ENCODE results near the gene ANG. TPM values are rescaled to one million over a fixed set of nuclear protein-coding genes. Genes with fewer than 3 reads are reported as not detected.
"Not testable (repeated sequence)": the region's sequence is repeated elsewhere in the genome, so short reads cannot be mapped to it uniquely, and the experiment has no call there.

Gene ANG
- total RNA-seq, 1 experiment from 2014 or later, result 1.7 TPM

DNA sequence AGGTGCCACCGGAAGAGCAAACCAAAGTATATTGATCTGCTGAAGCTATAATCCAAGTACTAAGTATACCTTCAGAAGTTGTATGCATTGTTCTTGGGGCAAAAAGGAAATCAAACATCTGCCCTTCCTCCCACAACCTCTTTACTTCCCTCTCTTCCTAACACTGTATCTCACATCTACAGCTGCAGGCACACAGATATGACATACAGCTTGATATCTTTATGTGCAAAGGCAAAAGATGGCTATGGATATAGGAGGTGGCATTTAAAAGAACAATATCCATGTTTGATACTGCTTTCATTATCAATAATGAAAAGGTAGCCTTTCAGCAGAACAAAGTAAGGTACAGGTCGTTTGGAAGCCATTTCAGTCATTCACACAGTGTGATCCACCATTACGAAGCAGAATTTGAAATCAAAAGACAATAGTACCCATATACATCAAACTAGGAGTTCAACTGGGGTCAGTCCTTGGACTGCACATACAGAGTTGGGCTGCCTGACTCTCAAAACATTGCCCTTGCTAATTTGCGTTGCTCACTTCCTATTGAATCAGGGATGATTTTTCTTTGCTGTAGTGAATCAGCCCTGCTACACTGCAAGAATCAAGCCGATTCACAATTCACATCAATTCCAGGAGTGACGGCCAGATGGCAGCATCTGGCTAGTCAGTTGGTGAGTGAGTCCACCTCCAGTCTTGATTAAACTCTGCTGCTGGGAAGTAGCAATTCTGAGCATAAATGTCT lies 8.9 kb downstream of the ANG start:
- Mint-ChIP-seq H3K4me3 (ENCODE audit: unreplicated experiment) (no peak overlapping the region), H3K9me3 (ENCODE audit: unreplicated experiment) (no peaks in the 10 kb centered on the region), H3K4me1 (ENCODE audit: insufficient read depth, unreplicated experiment) (no peaks in the 10 kb centered on the region), H3K36me3 (ENCODE audit: insufficient read depth, unreplicated experiment) (no peaks in the 10 kb centered on the region), H3K27me3 (ENCODE audit: insufficient read depth, unreplicated experiment) (no peaks in the 10 kb centered on the region), H3K27ac (ENCODE audit: low read depth, unreplicated experiment) (no peak overlapping the region)
- intact Hi-C loops (cut with micrococcal nuclease), result loop anchor here (1.0 kb wide), 3 partner anchors 158 to 343 kb away; no protein-coding TSS in a partner anchor
- TF ChIP-seq, protein P1, sequence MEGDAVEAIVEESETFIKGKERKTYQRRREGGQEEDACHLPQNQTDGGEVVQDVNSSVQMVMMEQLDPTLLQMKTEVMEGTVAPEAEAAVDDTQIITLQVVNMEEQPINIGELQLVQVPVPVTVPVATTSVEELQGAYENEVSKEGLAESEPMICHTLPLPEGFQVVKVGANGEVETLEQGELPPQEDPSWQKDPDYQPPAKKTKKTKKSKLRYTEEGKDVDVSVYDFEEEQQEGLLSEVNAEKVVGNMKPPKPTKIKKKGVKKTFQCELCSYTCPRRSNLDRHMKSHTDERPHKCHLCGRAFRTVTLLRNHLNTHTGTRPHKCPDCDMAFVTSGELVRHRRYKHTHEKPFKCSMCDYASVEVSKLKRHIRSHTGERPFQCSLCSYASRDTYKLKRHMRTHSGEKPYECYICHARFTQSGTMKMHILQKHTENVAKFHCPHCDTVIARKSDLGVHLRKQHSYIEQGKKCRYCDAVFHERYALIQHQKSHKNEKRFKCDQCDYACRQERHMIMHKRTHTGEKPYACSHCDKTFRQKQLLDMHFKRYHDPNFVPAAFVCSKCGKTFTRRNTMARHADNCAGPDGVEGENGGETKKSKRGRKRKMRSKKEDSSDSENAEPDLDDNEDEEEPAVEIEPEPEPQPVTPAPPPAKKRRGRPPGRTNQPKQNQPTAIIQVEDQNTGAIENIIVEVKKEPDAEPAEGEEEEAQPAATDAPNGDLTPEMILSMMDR (IDR thresholded peaks at IDR 0.05; ENCODE audit: unreplicated experiment), result peak; percentile 73
- DNase-seq (ENCODE audit: unreplicated experiment), result peak; percentile 78
- ChIA-PET CTCF (interaction anchor here (0.5 to 6.2 kb wide), 39 partner anchors 10 to 485 kb away, joined by 3 to 121 read pairs (median 5); partner anchors contain the start of gene SLC39A2), POLR2A (interaction anchor here (0.6 to 1.4 kb wide), 2 partner anchors 15 to 1401 kb away, joined by 3 to 6 read pairs; no protein-coding TSS in a partner anchor)
- no TSS peak for BruUV-seq (replicated peaks)

DNA sequence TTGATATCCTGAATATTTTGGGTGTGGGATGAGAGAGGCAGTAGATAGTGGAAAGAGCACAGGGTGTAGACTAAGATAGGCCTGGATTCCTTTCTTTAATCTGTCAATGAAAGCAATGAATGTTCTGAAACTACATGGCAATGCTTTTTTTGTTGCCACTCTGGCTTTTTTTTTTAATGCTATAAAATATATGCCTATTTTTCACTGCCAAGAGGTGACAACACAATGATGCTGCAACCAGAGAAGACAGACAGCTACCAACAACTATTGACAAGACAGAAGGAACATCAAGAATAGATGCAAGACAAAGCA lies 9.4 kb downstream of the ANG start:
- Mint-ChIP-seq H3K36me3 (ENCODE audit: insufficient read depth, unreplicated experiment) (no peaks in the 10 kb centered on the region), H3K4me3 (ENCODE audit: unreplicated experiment) (no peak overlapping the region), H3K4me1 (ENCODE audit: insufficient read depth, unreplicated experiment) (no peaks in the 10 kb centered on the region), H3K27me3 (ENCODE audit: insufficient read depth, unreplicated experiment) (no peaks in the 10 kb centered on the region), H3K27ac (ENCODE audit: low read depth, unreplicated experiment) (no peak overlapping the region), H3K9me3 (ENCODE audit: unreplicated experiment) (no peaks in the 10 kb centered on the region)
- no TSS peak for BruUV-seq (replicated peaks)
- ChIA-PET POLR2A (interaction anchor here (0.7 kb wide), 1 partner anchor 13 kb away, joined by 3 read pairs; no protein-coding TSS in a partner anchor), CTCF (interaction anchor here (0.6 to 6.2 kb wide), 31 partner anchors 10 to 800 kb away, joined by 3 to 121 read pairs (median 4); no protein-coding TSS in a partner anchor)
- intact Hi-C loops (cut with micrococcal nuclease), result no loop called here
- no peak for DNase-seq (ENCODE audit: unreplicated experiment)
- TF ChIP-seq, protein P1 (IDR thresholded peaks at IDR 0.05; ENCODE audit: unreplicated experiment), result no peak

DNA sequence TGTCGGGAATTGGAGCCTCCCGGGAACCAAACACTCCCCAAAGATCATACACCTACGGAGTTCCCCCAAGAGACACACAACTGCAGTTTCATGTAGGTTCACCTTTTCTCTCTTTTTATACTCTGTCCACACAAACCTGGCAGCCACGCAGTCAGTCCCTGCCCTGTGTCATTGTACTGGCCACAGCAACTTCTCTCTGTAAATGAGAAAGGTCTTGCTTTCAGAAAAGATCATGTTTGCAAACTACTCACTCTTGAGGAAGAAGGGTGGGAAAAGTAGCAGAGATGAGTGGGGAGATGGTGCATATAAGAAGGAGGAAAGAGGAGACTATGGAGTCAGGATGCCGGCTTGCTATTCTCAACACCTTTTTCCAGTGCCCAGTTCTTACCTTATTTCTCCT lies 10.4 kb downstream of the ANG start:
- H3K27ac Mint-ChIP-seq (ENCODE audit: low read depth, unreplicated experiment), result no peak overlapping the region
- ChIA-PET POLR2A (no interaction called here), CTCF (interaction anchor here (0.6 to 6.2 kb wide), 20 partner anchors 9 to 365 kb away, joined by 3 to 121 read pairs (median 4); no protein-coding TSS in a partner anchor)
- H3K4me1 Mint-ChIP-seq (ENCODE audit: insufficient read depth, unreplicated experiment), result no peaks in the 10 kb centered on the region
- no peaks in the 10 kb centered on the region for H3K9me3 Mint-ChIP-seq (ENCODE audit: unreplicated experiment)
- TF ChIP-seq, protein P1 (IDR thresholded peaks at IDR 0.05; ENCODE audit: unreplicated experiment), result no peak
- H3K27me3 Mint-ChIP-seq (ENCODE audit: insufficient read depth, unreplicated experiment), result no peaks in the 10 kb centered on the region
- intact Hi-C loops (cut with micrococcal nuclease), result no loop called here
- no TSS peak for BruUV-seq (replicated peaks)
- H3K4me3 Mint-ChIP-seq (ENCODE audit: unreplicated experiment), result no peak overlapping the region
- no peak for DNase-seq (ENCODE audit: unreplicated experiment)
- H3K36me3 Mint-ChIP-seq (ENCODE audit: insufficient read depth, unreplicated experiment), result no peaks in the 10 kb centered on the region

DNA sequence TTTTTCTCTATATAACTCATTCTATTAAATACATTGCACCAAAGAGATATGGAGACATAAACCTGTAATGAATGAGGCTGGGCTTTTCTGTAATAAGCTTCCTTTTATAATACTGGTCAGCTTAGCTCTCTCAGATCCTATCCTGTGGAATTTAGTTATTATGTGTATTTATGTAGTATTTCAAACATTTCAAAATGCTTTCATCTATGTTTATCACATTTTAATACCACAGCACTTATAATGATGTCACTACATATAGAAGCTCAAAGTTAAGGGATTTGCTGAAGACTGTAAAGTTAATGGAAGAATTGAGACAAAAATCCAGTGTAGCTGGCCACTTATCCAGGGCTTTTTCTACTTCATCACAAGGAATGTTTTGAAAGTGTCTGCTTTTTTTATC lies 11.4 kb downstream of the ANG start:
- H3K4me1 Mint-ChIP-seq (ENCODE audit: insufficient read depth, unreplicated experiment), result no peaks in the 10 kb centered on the region
- intact Hi-C loops (cut with micrococcal nuclease), result no loop called here

DNA sequence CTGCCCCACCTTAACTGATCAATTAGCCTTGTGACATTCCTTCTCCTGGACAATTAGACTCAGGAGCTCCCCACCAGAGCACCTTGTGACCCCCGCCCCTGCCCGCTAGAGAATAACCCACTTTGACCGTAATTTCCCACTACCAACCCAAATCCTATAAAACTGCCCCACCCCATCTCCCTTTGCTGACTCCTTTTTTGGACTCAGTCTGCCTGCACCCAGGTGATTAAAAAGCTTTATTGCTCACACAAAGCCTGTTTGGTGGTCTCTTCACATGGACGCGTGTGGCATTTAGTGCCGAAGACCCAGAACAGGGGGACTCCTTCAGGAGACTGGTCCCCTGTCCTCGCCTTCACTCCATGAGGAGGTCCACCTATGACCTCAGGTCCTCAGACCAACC lies 12.4 kb downstream of the ANG start:
- POLR2A ChIA-PET; BruUV-seq (replicated peaks); H3K27ac Mint-ChIP-seq (ENCODE audit: low read depth, unreplicated experiment); H3K36me3 Mint-ChIP-seq (ENCODE audit: insufficient read depth, unreplicated experiment); H3K4me3 Mint-ChIP-seq (ENCODE audit: unreplicated experiment); H3K4me1 Mint-ChIP-seq (ENCODE audit: insufficient read depth, unreplicated experiment); DNase-seq (ENCODE audit: unreplicated experiment); H3K27me3 Mint-ChIP-seq (ENCODE audit: insufficient read depth, unreplicated experiment); H3K9me3 Mint-ChIP-seq (ENCODE audit: unreplicated experiment); intact Hi-C loops (cut with micrococcal nuclease): not testable (repeated sequence)
- CTCF ChIA-PET, result interaction anchor here (0.5 to 2.3 kb wide), 11 partner anchors 29 to 392 kb away, joined by 3 to 14 read pairs (median 5); no protein-coding TSS in a partner anchor

More for the DNA sequence above, 11.4 kb downstream of the ANG start:
- DNase-seq (ENCODE audit: unreplicated experiment), result no peak
- BruUV-seq (replicated peaks), result no TSS peak
- no peaks in the 10 kb centered on the region for H3K36me3 Mint-ChIP-seq (ENCODE audit: insufficient read depth, unreplicated experiment)
- H3K27me3 Mint-ChIP-seq (ENCODE audit: insufficient read depth, unreplicated experiment), result no peaks in the 10 kb centered on the region
- ChIA-PET CTCF (interaction anchor here (0.6 to 2.3 kb wide), 14 partner anchors 9 to 340 kb away, joined by 3 to 14 read pairs (median 5); no protein-coding TSS in a partner anchor), POLR2A (interaction anchor here (0.5 to 0.7 kb wide), 2 partner anchors 159 to 428 kb away, joined by 3 to 4 read pairs; no protein-coding TSS in a partner anchor)
- no peaks in the 10 kb centered on the region for H3K9me3 Mint-ChIP-seq (ENCODE audit: unreplicated experiment)
- TF ChIP-seq, protein P1 (IDR thresholded peaks at IDR 0.05; ENCODE audit: unreplicated experiment), result no peak
- no peak overlapping the region for H3K27ac Mint-ChIP-seq (ENCODE audit: low read depth, unreplicated experiment)
- no peak overlapping the region for H3K4me3 Mint-ChIP-seq (ENCODE audit: unreplicated experiment)
